GM12892 (cell line): ENCODE data around the gene SPOCK1.

Source experiments
- DNase-seq: peaks from one replicate; pipeline ENCODE4 v3.0.0; 2011; ENCODE audit not compliant: insufficient read length
- FAIRE-seq: peaks from 2 replicates; lab custom pipeline; 2011; peaks lifted over from hg19 to GRCh38; lab: Jason Lieb, UNC
- POLR2A ChIP-seq: IDR thresholded peaks from 2 replicates; pipeline ENCODE4 v1.6.1; 2011; ENCODE audit warnings: low read depth, low read length, control low read depth
- POLR2AphosphoS5 ChIP-seq: IDR thresholded peaks from 2 replicates; pipeline ENCODE4 v1.6.1; 2011; ENCODE audit warnings: low read depth, low read length, control low read depth
- TAF1 ChIP-seq: IDR thresholded peaks from 2 replicates; pipeline ENCODE4 v1.6.1; 2011; ENCODE audit warnings: low read depth, mild to moderate bottlenecking, control low read depth, low read length, borderline replicate concordance

Gene SPOCK1

GRCh38 chr5:137348759-137349158 lies 150.4 kb downstream of the SPOCK1 start:
- no peak for DNase-seq
- no peak for FAIRE-seq
- TF ChIP-seq POLR2AphosphoS5 = no peak
- no peak for TF ChIP-seq TAF1
- TF ChIP-seq POLR2A = no peak

- FAIRE-seq = no peak
- DNase-seq = no peak
- no peak for TF ChIP-seq POLR2AphosphoS5
- no peak for TF ChIP-seq POLR2A
- TF ChIP-seq TAF1 = no peak
Observed at GRCh38 chr5:137347865-137348264, 151.3 kb downstream of the SPOCK1 start.

- FAIRE-seq (no peak), DNase-seq (no peak)
- no peak for TF ChIP-seq POLR2AphosphoS5
- no peak for TF ChIP-seq TAF1
- no peak for TF ChIP-seq POLR2A
Observed at GRCh38 chr5:137346281-137346680, 152.8 kb downstream of the SPOCK1 start.

- FAIRE-seq (no peak), DNase-seq (no peak)
- TF ChIP-seq POLR2A (no peak), TAF1 (no peak), POLR2AphosphoS5 (no peak)
Observed at GRCh38 chr5:137345396-137345795, 153.7 kb downstream of the SPOCK1 start.

GRCh38 chr5:137344723-137345322 lies 154.3 kb downstream of the SPOCK1 start:
- TF ChIP-seq POLR2AphosphoS5 (no peak), POLR2A (no peak), TAF1 (no peak)
- DNase-seq = no peak
- peak; percentile 30 for FAIRE-seq

- TF ChIP-seq POLR2A (no peak), POLR2AphosphoS5 (no peak), TAF1 (no peak)
- FAIRE-seq = no peak
- no peak for DNase-seq
Observed at GRCh38 chr5:137344021-137344420, 155.1 kb downstream of the SPOCK1 start.

GRCh38 chr5:137342764-137343163 lies 156.4 kb downstream of the SPOCK1 start:
- DNase-seq (no peak), FAIRE-seq (no peak)
- no peak for TF ChIP-seq TAF1
- TF ChIP-seq POLR2AphosphoS5 = no peak
- TF ChIP-seq POLR2A = no peak

GRCh38 chr5:137341831-137342230 lies 157.3 kb downstream of the SPOCK1 start:
- FAIRE-seq (no peak), DNase-seq (no peak)
- TF ChIP-seq POLR2AphosphoS5 = no peak
- TF ChIP-seq TAF1 = no peak
- no peak for TF ChIP-seq POLR2A

GRCh38 chr5:137340881-137341280 lies 158.2 kb downstream of the SPOCK1 start:
- TF ChIP-seq TAF1 (no peak), POLR2AphosphoS5 (no peak), POLR2A (no peak)
- DNase-seq (no peak), FAIRE-seq (no peak)

GRCh38 chr5:137336565-137337120 lies 162.5 kb downstream of the SPOCK1 start:
- FAIRE-seq = no peak
- TF ChIP-seq POLR2A (no peak), TAF1 (no peak), POLR2AphosphoS5 (no peak)
- DNase-seq = no peak

GRCh38 chr5:137336161-137336560 lies 163.0 kb downstream of the SPOCK1 start:
- no peak for FAIRE-seq
- no peak for DNase-seq
- TF ChIP-seq TAF1 (no peak), POLR2A (no peak)

GRCh38 chr5:137335493-137335892 lies 163.6 kb downstream of the SPOCK1 start:
- DNase-seq (no peak), FAIRE-seq (no peak)
- TF ChIP-seq POLR2AphosphoS5 (no peak), POLR2A (no peak), TAF1 (no peak)

GRCh38 chr5:137333928-137334327 lies 165.2 kb downstream of the SPOCK1 start:
- FAIRE-seq (no peak), DNase-seq (no peak)
- TF ChIP-seq POLR2A (no peak), POLR2AphosphoS5 (no peak), TAF1 (no peak)
